ENCODE measurements around the gene PHLPP1.
A peak's percentile ranks its signal among the peaks of the same experiment; 100 is the strongest.

The PHLPP1 gene

GRCh38 chr18:62809900-62810299 lies 94.6 kb downstream of the PHLPP1 start:
- no peak overlapping the region for H3K4me3 ChIP-seq (ENCODE audit: extremely low read depth, insufficient read depth, low read length, poor library complexity, severe bottlenecking)
- no peaks in the 10 kb centered on the region for H3K36me3 ChIP-seq (ENCODE audit: control insufficient read depth, insufficient read depth, low read length)
- peaks cover 28% of the 10 kb centered on the region for H3K4me1 ChIP-seq (ENCODE audit: control insufficient read depth, insufficient read depth, low read length, poor library complexity, severe bottlenecking)
- H3K9me3 ChIP-seq (ENCODE audit: control insufficient read depth, low read length), result no peaks in the 10 kb centered on the region
- no peak overlapping the region for H3K27ac ChIP-seq (ENCODE audit: low read depth, low read length, severe bottlenecking)
- WGBS, 2 experiments (ENCODE audit: insufficient coverage in 2 of 2), result 100% methylated on average over 1 of the region's 1 CpG; no CpG with 5 or more reads in 1 of the 2 experiments

- H3K36me3 ChIP-seq (ENCODE audit: control insufficient read depth, insufficient read depth, low read length), result no peaks in the 10 kb centered on the region
- no CpG with 5 or more reads among the region's 4 CpGs for WGBS, 2 experiments (ENCODE audit: insufficient coverage in 2 of 2)
- H3K27ac ChIP-seq (ENCODE audit: low read depth, low read length, severe bottlenecking), result no peak overlapping the region
These were observed 95.3 kb downstream of the PHLPP1 start for GRCh38 chr18:62810682-62811081.

GRCh38 chr18:62811674-62812073 lies 96.3 kb downstream of the PHLPP1 start:
- Histone ChIP-seq H3K27ac (ENCODE audit: low read depth, low read length, severe bottlenecking) (peak overlapping the region; percentile 74), H3K9me3 (ENCODE audit: control insufficient read depth, low read length) (no peaks in the 10 kb centered on the region), H3K4me1 (ENCODE audit: control insufficient read depth, insufficient read depth, low read length, poor library complexity, severe bottlenecking) (peaks cover 33% of the 10 kb centered on the region)

More at GRCh38 chr18:62810682-62811081, 95.3 kb downstream of the PHLPP1 start:
- Histone ChIP-seq H3K9me3 (ENCODE audit: control insufficient read depth, low read length) (no peaks in the 10 kb centered on the region), H3K4me1 (ENCODE audit: control insufficient read depth, insufficient read depth, low read length, poor library complexity, severe bottlenecking) (peaks cover 33% of the 10 kb centered on the region), H3K4me3 (ENCODE audit: extremely low read depth, insufficient read depth, low read length, poor library complexity, severe bottlenecking) (no peak overlapping the region)

GRCh38 chr18:62812242-62812641 lies 96.9 kb downstream of the PHLPP1 start:
- 60 to 83% methylated on average over 1 of the region's 3 CpGs for WGBS, 2 experiments (ENCODE audit: insufficient coverage in 2 of 2)
- Histone ChIP-seq H3K36me3 (ENCODE audit: control insufficient read depth, insufficient read depth, low read length) (no peaks in the 10 kb centered on the region), H3K9me3 (ENCODE audit: control insufficient read depth, low read length) (no peaks in the 10 kb centered on the region), H3K27ac (ENCODE audit: low read depth, low read length, severe bottlenecking) (peak overlapping the region; percentile 74), H3K4me1 (ENCODE audit: control insufficient read depth, insufficient read depth, low read length, poor library complexity, severe bottlenecking) (peaks cover 33% of the 10 kb centered on the region), H3K4me3 (ENCODE audit: extremely low read depth, insufficient read depth, low read length, poor library complexity, severe bottlenecking) (no peak overlapping the region)

More at GRCh38 chr18:62811674-62812073, 96.3 kb downstream of the PHLPP1 start:
- H3K36me3 ChIP-seq (ENCODE audit: control insufficient read depth, insufficient read depth, low read length), result no peaks in the 10 kb centered on the region
- no peak overlapping the region for H3K4me3 ChIP-seq (ENCODE audit: extremely low read depth, insufficient read depth, low read length, poor library complexity, severe bottlenecking)

- no peaks in the 10 kb centered on the region for H3K36me3 ChIP-seq (ENCODE audit: control insufficient read depth, insufficient read depth, low read length)
- H3K4me3 ChIP-seq (ENCODE audit: extremely low read depth, insufficient read depth, low read length, poor library complexity, severe bottlenecking), result no peak overlapping the region
- peaks cover 33% of the 10 kb centered on the region for H3K4me1 ChIP-seq (ENCODE audit: control insufficient read depth, insufficient read depth, low read length, poor library complexity, severe bottlenecking)
- peak overlapping the region; percentile 74 for H3K27ac ChIP-seq (ENCODE audit: low read depth, low read length, severe bottlenecking)
- no peaks in the 10 kb centered on the region for H3K9me3 ChIP-seq (ENCODE audit: control insufficient read depth, low read length)
These were observed 97.5 kb downstream of the PHLPP1 start for GRCh38 chr18:62812876-62813275.

- no CpG with 5 or more reads among the region's 2 CpGs for WGBS, 2 experiments (ENCODE audit: insufficient coverage in 2 of 2)
- H3K27ac ChIP-seq (ENCODE audit: low read depth, low read length, severe bottlenecking), result peak overlapping the region; percentile 78
These were observed 98.9 kb downstream of the PHLPP1 start for GRCh38 chr18:62814132-62814759.

GRCh38 chr18:62825382-62825781 lies 110.0 kb downstream of the PHLPP1 start:
- Histone ChIP-seq H3K27ac (ENCODE audit: low read depth, low read length, severe bottlenecking) (no peak overlapping the region), H3K9me3 (ENCODE audit: control insufficient read depth, low read length) (no peaks in the 10 kb centered on the region), H3K36me3 (ENCODE audit: control insufficient read depth, insufficient read depth, low read length) (peaks cover 6% of the 10 kb centered on the region), H3K4me3 (ENCODE audit: extremely low read depth, insufficient read depth, low read length, poor library complexity, severe bottlenecking) (no peak overlapping the region), H3K4me1 (ENCODE audit: control insufficient read depth, insufficient read depth, low read length, poor library complexity, severe bottlenecking) (peaks cover 17% of the 10 kb centered on the region)
- 88 to 100% methylated on average over 1 of the region's 1 CpG for WGBS, 2 experiments (ENCODE audit: insufficient coverage in 2 of 2)

More at GRCh38 chr18:62814132-62814759, 98.9 kb downstream of the PHLPP1 start:
- Histone ChIP-seq H3K4me3 (ENCODE audit: extremely low read depth, insufficient read depth, low read length, poor library complexity, severe bottlenecking) (no peak overlapping the region), H3K36me3 (ENCODE audit: control insufficient read depth, insufficient read depth, low read length) (no peaks in the 10 kb centered on the region), H3K9me3 (ENCODE audit: control insufficient read depth, low read length) (no peaks in the 10 kb centered on the region), H3K4me1 (ENCODE audit: control insufficient read depth, insufficient read depth, low read length, poor library complexity, severe bottlenecking) (peaks cover 33% of the 10 kb centered on the region)

GRCh38 chr18:62827397-62827796 lies 112.1 kb downstream of the PHLPP1 start:
- H3K27ac ChIP-seq (ENCODE audit: low read depth, low read length, severe bottlenecking), result no peak overlapping the region
- peaks cover 20% of the 10 kb centered on the region for H3K4me1 ChIP-seq (ENCODE audit: control insufficient read depth, insufficient read depth, low read length, poor library complexity, severe bottlenecking)
- H3K9me3 ChIP-seq (ENCODE audit: control insufficient read depth, low read length), result no peaks in the 10 kb centered on the region
- H3K4me3 ChIP-seq (ENCODE audit: extremely low read depth, insufficient read depth, low read length, poor library complexity, severe bottlenecking), result no peak overlapping the region
- H3K36me3 ChIP-seq (ENCODE audit: control insufficient read depth, insufficient read depth, low read length), result peaks cover 10% of the 10 kb centered on the region

GRCh38 chr18:62828091-62828640 lies 112.8 kb downstream of the PHLPP1 start:
- Histone ChIP-seq H3K4me3 (ENCODE audit: extremely low read depth, insufficient read depth, low read length, poor library complexity, severe bottlenecking) (no peak overlapping the region), H3K4me1 (ENCODE audit: control insufficient read depth, insufficient read depth, low read length, poor library complexity, severe bottlenecking) (peaks cover 20% of the 10 kb centered on the region)
- 83% methylated on average over 2 of the region's 3 CpGs; no CpG with 5 or more reads in 1 of the 2 experiments for WGBS, 2 experiments (ENCODE audit: insufficient coverage in 2 of 2)

GRCh38 chr18:62828852-62829251 lies 113.5 kb downstream of the PHLPP1 start:
- Histone ChIP-seq H3K9me3 (ENCODE audit: control insufficient read depth, low read length) (no peaks in the 10 kb centered on the region), H3K27ac (ENCODE audit: low read depth, low read length, severe bottlenecking) (no peak overlapping the region), H3K4me1 (ENCODE audit: control insufficient read depth, insufficient read depth, low read length, poor library complexity, severe bottlenecking) (peaks cover 20% of the 10 kb centered on the region), H3K4me3 (ENCODE audit: extremely low read depth, insufficient read depth, low read length, poor library complexity, severe bottlenecking) (no peak overlapping the region), H3K36me3 (ENCODE audit: control insufficient read depth, insufficient read depth, low read length) (peaks cover 10% of the 10 kb centered on the region)
- 100% methylated on average over 1 of the region's 1 CpG for whole genome bisulfite sequencing, 2 experiments (ENCODE audit: insufficient coverage in 2 of 2)

More at GRCh38 chr18:62828091-62828640, 112.8 kb downstream of the PHLPP1 start:
- H3K27ac ChIP-seq (ENCODE audit: low read depth, low read length, severe bottlenecking), result no peak overlapping the region
- peaks cover 10% of the 10 kb centered on the region for H3K36me3 ChIP-seq (ENCODE audit: control insufficient read depth, insufficient read depth, low read length)
- no peaks in the 10 kb centered on the region for H3K9me3 ChIP-seq (ENCODE audit: control insufficient read depth, low read length)

GRCh38 chr18:62829936-62830335 lies 114.6 kb downstream of the PHLPP1 start:
- peaks cover 10% of the 10 kb centered on the region for H3K36me3 ChIP-seq (ENCODE audit: control insufficient read depth, insufficient read depth, low read length)
- H3K9me3 ChIP-seq (ENCODE audit: control insufficient read depth, low read length), result no peaks in the 10 kb centered on the region
- peaks cover 20% of the 10 kb centered on the region for H3K4me1 ChIP-seq (ENCODE audit: control insufficient read depth, insufficient read depth, low read length, poor library complexity, severe bottlenecking)
- H3K4me3 ChIP-seq (ENCODE audit: extremely low read depth, insufficient read depth, low read length, poor library complexity, severe bottlenecking), result no peak overlapping the region
- WGBS, 2 experiments (ENCODE audit: insufficient coverage in 2 of 2), result 86 to 91% methylated on average over 6 to 7 of the region's 7 CpGs
- no peak overlapping the region for H3K27ac ChIP-seq (ENCODE audit: low read depth, low read length, severe bottlenecking)

Measured in mesodermal cell (in vitro differentiated cells).